Ovary (tissue), 3 donors: Measurements from ENCODE around the gene EPYC.

ENCODE experiments used
- EP300 ChIP-seq: sonication (generic); formaldehyde crosslinking; IDR thresholded peaks from one replicate; pipeline ENCODE4 v1.6.1; 2017; ENCODE audit warnings: antibody characterized with exemption
- POLR2A ChIP-seq: fragments of 450-650 bp; IDR thresholded peaks from one replicate; pipeline ENCODE4 v1.6.1; 2017; ENCODE audit warnings: antibody characterized with exemption, mild to moderate bottlenecking, moderate library complexity
- TF ChIP-seq, protein P1 (sequence below), 3 donors: fragments of 450-650 bp in 2 of 3; fragments of 200-600 bp in 1 of 3; IDR thresholded peaks; one replicate each; pipeline versions ENCODE4 v1.5.1 to v1.8.0; 2016 to 2022; ENCODE audit warnings: antibody characterized with exemption in 3 of 3, mild to moderate bottlenecking in 1 of 3
- donor health status: DM: no; HTN: no; CAD: no.

- TF ChIP-seq, protein P1, sequence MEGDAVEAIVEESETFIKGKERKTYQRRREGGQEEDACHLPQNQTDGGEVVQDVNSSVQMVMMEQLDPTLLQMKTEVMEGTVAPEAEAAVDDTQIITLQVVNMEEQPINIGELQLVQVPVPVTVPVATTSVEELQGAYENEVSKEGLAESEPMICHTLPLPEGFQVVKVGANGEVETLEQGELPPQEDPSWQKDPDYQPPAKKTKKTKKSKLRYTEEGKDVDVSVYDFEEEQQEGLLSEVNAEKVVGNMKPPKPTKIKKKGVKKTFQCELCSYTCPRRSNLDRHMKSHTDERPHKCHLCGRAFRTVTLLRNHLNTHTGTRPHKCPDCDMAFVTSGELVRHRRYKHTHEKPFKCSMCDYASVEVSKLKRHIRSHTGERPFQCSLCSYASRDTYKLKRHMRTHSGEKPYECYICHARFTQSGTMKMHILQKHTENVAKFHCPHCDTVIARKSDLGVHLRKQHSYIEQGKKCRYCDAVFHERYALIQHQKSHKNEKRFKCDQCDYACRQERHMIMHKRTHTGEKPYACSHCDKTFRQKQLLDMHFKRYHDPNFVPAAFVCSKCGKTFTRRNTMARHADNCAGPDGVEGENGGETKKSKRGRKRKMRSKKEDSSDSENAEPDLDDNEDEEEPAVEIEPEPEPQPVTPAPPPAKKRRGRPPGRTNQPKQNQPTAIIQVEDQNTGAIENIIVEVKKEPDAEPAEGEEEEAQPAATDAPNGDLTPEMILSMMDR (IDR thresholded peaks at IDR 0.05): no peak
- TF ChIP-seq POLR2A: no peak
- TF ChIP-seq EP300: no peak
Observed at GRCh38 chr12:90972226-90972625, 32.5 kb downstream of the EPYC start.
